ENCODE data around the gene CLRN3.

The CLRN3 gene

GRCh38 chr10:127869329-127869728, 23.4 kb downstream of the CLRN3 start:
- DNase-seq (ENCODE audit: low read depth), result no peak
- TF ChIP-seq CTCF (conservative IDR thresholded peaks at IDR 0.05; ENCODE audit: low read depth, low read length), result no peak
- H3K4me3 ChIP-seq (ENCODE audit: low read length), result no peak overlapping the region

GRCh38 chr10:127867805-127868204, 24.9 kb downstream of the CLRN3 start:
- no peak for DNase-seq (ENCODE audit: low read depth)
- no peak overlapping the region for H3K4me3 ChIP-seq (ENCODE audit: low read length)
- no peak for TF ChIP-seq CTCF (conservative IDR thresholded peaks at IDR 0.05; ENCODE audit: low read depth, low read length)

GRCh38 chr10:127866276-127867013, 26.3 kb downstream of the CLRN3 start:
- DNase-seq (ENCODE audit: low read depth), result no peak
- H3K4me3 ChIP-seq (ENCODE audit: low read length), result no peak overlapping the region
- TF ChIP-seq CTCF (conservative IDR thresholded peaks at IDR 0.05; ENCODE audit: low read depth, low read length), result no peak

GRCh38 chr10:127863231-127863825, 29.4 kb downstream of the CLRN3 start:
- DNase-seq (ENCODE audit: low read depth), result no peak
- no peak overlapping the region for H3K4me3 ChIP-seq (ENCODE audit: low read length)
- no peak for TF ChIP-seq CTCF (conservative IDR thresholded peaks at IDR 0.05; ENCODE audit: low read depth, low read length)

- no peak overlapping the region for H3K4me3 ChIP-seq (ENCODE audit: low read length)
- DNase-seq (ENCODE audit: low read depth), result no peak
- TF ChIP-seq CTCF (conservative IDR thresholded peaks at IDR 0.05; ENCODE audit: low read depth, low read length), result no peak
Measured at GRCh38 chr10:127860592-127860991, 32.1 kb downstream of the CLRN3 start.

GRCh38 chr10:127855976-127856375, 36.8 kb downstream of the CLRN3 start:
- no peak for DNase-seq (ENCODE audit: low read depth)
- no peak for TF ChIP-seq CTCF (conservative IDR thresholded peaks at IDR 0.05; ENCODE audit: low read depth, low read length)
- H3K4me3 ChIP-seq (ENCODE audit: low read length), result no peak overlapping the region

GRCh38 chr10:127855591-127855881, 37.2 kb downstream of the CLRN3 start:
- no peak overlapping the region for H3K4me3 ChIP-seq (ENCODE audit: low read length)
- DNase-seq (ENCODE audit: low read depth), result no peak
- no peak for TF ChIP-seq CTCF (conservative IDR thresholded peaks at IDR 0.05; ENCODE audit: low read depth, low read length)

Measured in retinal pigment epithelial cell (primary cell).